ENCODE data around the gene MRPS27.

GRCh38 chr5:72281764-72282499 lies 38.1 kb downstream of the MRPS27 start:
- TF ChIP-seq CTCF (IDR thresholded peaks at IDR 0.05) (no peak), POLR2A (IDR thresholded peaks at IDR 0.05) (no peak)
